ENCODE measurements around the gene DNAH2. TPM values are rescaled to one million over a fixed set of nuclear protein-coding genes. Genes with fewer than 3 reads are reported as not detected.

The DNAH2 gene
- total and polyA plus RNA-seq, 2 of the 13 experiments (the other 11 are each of a cell fraction or from before 2014, with no cell fraction given): not detected

- TF ChIP-seq NAIF1 (CRISPR knock-in tag; IDR thresholded peaks at IDR 0.05; ENCODE audit: borderline replicate concordance) (no peak), MED13 (CRISPR knock-in tag; IDR thresholded peaks at IDR 0.05) (peak; percentile 32; the same call in 1 of the 2 replicates), ZMYM2 (CRISPR knock-in tag; IDR thresholded peaks at IDR 0.05) (no peak), ISL2 (CRISPR knock-in tag; IDR thresholded peaks at IDR 0.05) (peak; percentile 25; the same call in 1 of the 2 replicates), ZFAT (CRISPR knock-in tag; conservative IDR thresholded peaks at IDR 0.05) (no peak), TFAP4 (IDR thresholded peaks at IDR 0.05; ENCODE audit: borderline replicate concordance, low read depth) (no peak; the same call in 1 of the 2 replicates), ZIK1 (CRISPR knock-in tag; IDR thresholded peaks at IDR 0.05; ENCODE audit: borderline replicate concordance, low read depth) (no peak), ZHX1 (CRISPR knock-in tag; IDR thresholded peaks at IDR 0.05; ENCODE audit: low read depth) (no peak), JUN (CRISPR knock-in tag; IDR thresholded peaks at IDR 0.05) (no peak), MYNN (CRISPR knock-in tag; IDR thresholded peaks at IDR 0.05; ENCODE audit: low read depth) (no peak), FOXA3 (CRISPR knock-in tag; IDR thresholded peaks at IDR 0.05) (no peak; the same call in 1 of the 2 replicates), NBN (conservative IDR thresholded peaks at IDR 0.05) (no peak), JUND (CRISPR knock-in tag; IDR thresholded peaks at IDR 0.05) (no peak; the same call in 1 of the 2 replicates), ZNF556 (CRISPR knock-in tag; IDR thresholded peaks at IDR 0.05; ENCODE audit: borderline replicate concordance) (no peak; the same call in 1 of the 2 replicates), KDM1A (CRISPR knock-in tag; IDR thresholded peaks at IDR 0.05) (no peak), ZNF558 (CRISPR knock-in tag; IDR thresholded peaks at IDR 0.05; ENCODE audit: borderline replicate concordance) (0 out of 2 replicates have a peak, but pooled peaks have one; percentile 26), ZNF740 (CRISPR knock-in tag; IDR thresholded peaks at IDR 0.05) (no peak), ZNF235 (CRISPR knock-in tag; IDR thresholded peaks at IDR 0.05; ENCODE audit: borderline replicate concordance) (no peak), ZNF160 (CRISPR knock-in tag; IDR thresholded peaks at IDR 0.05) (0 out of 2 replicates have a peak, but pooled peaks have one; percentile 23), ZNF513 (CRISPR knock-in tag; conservative IDR thresholded peaks at IDR 0.05) (no peak), TCF7 (IDR thresholded peaks at IDR 0.05; ENCODE audit: low read depth) (no peak), TAF15 (IDR thresholded peaks at IDR 0.05; ENCODE audit: low read depth, low read length, poor library complexity, severe bottlenecking) (no peak), TRAFD1 (CRISPR knock-in tag; IDR thresholded peaks at IDR 0.05; ENCODE audit: borderline replicate concordance) (peak; percentile 78; the same call in 1 of the 2 replicates), CEBPG (CRISPR knock-in tag; IDR thresholded peaks at IDR 0.05) (no peak), PHB2 (IDR thresholded peaks at IDR 0.05; ENCODE audit: partially characterized antibody) (no peak)
Observed at GRCh38 chr17:7841915-7842379, 124.4 kb downstream of the DNAH2 start (continued).
